A673 (cell line): Measurements from ENCODE around the gene PIGH.

Experiments
- CTCF ChIP-seq: fragments of 300-800, 200-600 bp; sonication (generic); conservative IDR thresholded peaks from 2 replicates; pipeline ENCODE4 v1.5.1; 2017; ENCODE audit warnings: low read depth, mild to moderate bottlenecking, antibody characterized with exemption, low read length, moderate library complexity, mixed read lengths
- EZH2 ChIP-seq: fragments of 200-600 bp; sonication (generic); IDR thresholded peaks from 2 replicates; pipeline ENCODE4 v1.6.1; 2017; ENCODE audit warnings: borderline replicate concordance, low read depth, mild to moderate bottlenecking, mixed read lengths, antibody characterized with exemption, low read length; ENCODE audit not compliant: poor library complexity, severe bottlenecking

- TF ChIP-seq CTCF (no peak), EZH2 (no peak)
Observed at GRCh38 chr14:67641902-67642749, 42.1 kb upstream of the PIGH start.
